AG09319 (cell line): Measurements from ENCODE around the gene GPR171.
"Not testable (repeated sequence)": the region's sequence is repeated elsewhere in the genome, so short reads cannot be mapped to it uniquely, and the experiment has no call there.

Source experiments
- DNase-seq: peaks from one replicate; pipeline ENCODE4 v3.0.0-alpha.2; 2010; ENCODE audit warnings: low read depth; ENCODE audit errors: extremely low read depth
- TF ChIP-seq, protein P1 (sequence below): IDR thresholded peaks from 2 replicates; pipeline ENCODE4 v1.5.1; 2011; ENCODE audit warnings: low read depth, mild to moderate bottlenecking, inconsistent platforms, low read length, moderate library complexity

GPR171 gene

DNA sequence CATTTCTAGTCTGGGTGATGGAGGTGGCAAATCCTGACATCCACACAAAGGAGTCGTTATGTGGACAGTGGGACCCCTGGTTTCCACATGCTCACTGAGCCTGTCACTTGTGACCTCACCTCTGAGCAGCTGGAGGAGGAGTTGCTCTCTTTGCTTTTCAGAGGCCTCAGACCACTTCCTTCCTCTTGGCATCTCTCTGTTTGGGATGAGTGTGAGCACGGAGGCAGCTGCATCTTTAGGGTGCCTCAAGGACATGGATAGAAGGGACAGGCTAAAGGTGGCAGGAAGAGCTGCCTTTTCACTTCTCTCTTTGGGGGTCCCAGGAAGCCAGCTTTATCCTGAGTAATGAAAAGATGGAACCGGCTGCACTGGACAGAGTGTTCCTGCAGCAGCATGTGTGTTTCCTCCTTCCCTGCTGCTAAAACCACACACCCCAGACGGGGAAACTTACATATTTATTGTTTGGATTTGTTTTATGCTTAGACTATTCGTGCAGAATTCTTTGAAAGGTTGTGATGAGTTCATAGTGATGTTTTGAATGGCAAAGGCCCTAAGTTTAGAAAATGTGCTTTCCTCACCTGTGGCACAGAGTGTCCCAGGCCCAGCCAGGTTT, 31.8 kb downstream of the GPR171 start:
- TF ChIP-seq, protein P1, sequence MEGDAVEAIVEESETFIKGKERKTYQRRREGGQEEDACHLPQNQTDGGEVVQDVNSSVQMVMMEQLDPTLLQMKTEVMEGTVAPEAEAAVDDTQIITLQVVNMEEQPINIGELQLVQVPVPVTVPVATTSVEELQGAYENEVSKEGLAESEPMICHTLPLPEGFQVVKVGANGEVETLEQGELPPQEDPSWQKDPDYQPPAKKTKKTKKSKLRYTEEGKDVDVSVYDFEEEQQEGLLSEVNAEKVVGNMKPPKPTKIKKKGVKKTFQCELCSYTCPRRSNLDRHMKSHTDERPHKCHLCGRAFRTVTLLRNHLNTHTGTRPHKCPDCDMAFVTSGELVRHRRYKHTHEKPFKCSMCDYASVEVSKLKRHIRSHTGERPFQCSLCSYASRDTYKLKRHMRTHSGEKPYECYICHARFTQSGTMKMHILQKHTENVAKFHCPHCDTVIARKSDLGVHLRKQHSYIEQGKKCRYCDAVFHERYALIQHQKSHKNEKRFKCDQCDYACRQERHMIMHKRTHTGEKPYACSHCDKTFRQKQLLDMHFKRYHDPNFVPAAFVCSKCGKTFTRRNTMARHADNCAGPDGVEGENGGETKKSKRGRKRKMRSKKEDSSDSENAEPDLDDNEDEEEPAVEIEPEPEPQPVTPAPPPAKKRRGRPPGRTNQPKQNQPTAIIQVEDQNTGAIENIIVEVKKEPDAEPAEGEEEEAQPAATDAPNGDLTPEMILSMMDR = no peak
- no peak for DNase-seq

DNA sequence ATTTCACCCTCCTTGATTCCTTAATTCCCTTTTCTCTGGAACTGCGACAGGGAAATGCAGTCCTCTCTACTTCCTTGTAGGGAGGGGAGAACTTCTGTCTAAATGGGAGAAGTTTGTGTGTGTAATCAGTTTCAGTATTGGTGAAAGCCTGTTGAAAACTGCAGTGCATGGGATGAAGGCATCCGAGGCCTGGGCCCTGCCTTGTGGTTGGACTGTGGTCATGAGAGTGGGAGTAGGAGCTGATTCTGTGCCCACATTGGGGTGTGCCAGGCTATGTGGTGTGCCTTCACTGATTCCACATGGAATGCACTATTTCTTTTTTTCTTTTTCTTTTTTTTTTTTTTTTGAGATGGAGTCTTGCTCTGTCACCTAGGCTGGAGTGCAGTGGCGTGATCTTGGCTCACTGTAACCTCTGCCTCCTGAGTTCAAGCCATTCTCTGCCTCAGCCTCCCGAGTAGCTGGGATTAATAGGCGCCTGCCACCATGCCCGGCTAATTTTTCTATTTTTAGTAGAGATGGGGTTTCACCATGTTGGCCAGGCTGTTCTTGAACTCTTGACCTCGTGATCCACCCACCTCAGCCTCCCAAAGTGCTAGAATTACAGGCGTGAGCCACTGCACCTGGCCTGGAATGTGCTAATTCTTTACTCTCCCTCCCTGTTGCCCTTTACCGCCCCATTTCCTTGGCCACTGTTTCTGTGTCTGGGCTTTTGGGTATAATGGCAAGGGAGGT, 32.9 kb downstream of the GPR171 start:
- not testable (repeated sequence) for DNase-seq

DNA sequence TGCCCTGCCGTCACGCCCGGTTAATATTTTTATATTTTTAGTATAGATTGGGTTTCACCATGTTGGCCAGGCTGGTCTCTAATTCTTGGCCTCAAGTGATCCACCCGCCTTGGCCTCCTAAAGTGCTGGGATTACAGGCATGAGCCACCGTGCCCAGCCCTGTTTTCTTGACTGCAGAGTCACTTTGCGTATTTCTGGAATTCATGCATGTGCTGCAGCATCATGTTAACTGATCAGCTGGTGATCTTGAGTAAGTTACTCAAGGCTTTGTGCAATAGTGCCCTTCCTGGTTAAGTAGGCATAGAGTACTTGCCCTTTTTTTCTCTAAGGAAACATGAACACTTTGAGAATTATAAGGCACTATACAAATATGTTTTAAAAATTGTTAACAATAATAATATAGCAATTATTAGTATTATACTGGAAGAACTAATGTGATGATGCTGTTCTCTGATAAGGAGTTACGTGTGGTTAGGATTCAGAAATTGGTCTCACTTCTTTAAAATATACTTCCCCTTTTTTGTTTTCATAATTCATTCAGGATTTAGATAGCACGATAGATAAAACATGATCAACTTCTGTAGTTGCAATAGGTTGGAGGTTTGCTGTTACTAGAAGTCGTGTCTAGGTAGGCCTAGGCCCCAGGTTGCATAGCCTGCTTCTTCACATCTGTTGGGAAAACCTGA, 33.6 kb downstream of the GPR171 start:
- DNase-seq = no peak
- TF ChIP-seq, protein P1 = no peak

DNA sequence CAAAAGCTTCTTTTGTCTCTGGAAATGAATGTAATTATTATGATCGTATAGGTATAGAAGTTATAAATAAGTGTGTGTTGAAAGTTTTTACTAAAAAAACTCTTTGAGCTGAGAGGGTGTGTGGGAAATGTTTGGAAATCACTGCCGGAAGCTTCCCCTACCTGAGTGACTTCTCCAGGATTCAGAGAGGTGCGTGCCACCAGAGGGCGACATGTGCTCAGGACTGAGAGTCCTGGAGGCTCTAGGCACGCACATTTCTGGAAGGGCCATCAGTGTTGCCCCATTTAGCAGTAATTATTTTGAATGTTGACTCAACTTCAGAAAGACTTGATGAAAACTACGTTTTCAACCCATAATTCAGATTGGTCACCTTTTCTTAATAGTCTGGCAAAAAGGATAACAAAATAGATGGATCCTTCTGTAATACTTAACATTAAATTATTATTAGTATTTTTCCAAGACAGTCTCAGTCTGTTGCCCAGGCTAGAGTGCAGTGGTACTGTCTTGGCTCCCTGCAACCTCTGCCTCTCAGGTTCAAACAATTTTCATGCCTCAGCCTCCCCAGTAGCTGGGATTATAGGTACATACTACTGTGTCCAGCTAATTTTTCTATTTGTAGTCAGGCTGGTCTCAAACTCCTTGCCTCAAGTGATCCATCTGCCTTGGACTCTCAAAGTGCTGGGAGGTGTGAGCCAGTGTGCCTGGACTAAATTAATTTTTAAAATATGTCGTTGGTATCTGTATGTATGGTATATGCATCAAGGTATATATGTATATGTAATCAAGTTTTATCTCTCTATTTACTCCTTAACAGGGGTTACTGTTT, 34.5 kb downstream of the GPR171 start:
- no peak for DNase-seq
- TF ChIP-seq, protein P1 = peak; percentile 84

DNA sequence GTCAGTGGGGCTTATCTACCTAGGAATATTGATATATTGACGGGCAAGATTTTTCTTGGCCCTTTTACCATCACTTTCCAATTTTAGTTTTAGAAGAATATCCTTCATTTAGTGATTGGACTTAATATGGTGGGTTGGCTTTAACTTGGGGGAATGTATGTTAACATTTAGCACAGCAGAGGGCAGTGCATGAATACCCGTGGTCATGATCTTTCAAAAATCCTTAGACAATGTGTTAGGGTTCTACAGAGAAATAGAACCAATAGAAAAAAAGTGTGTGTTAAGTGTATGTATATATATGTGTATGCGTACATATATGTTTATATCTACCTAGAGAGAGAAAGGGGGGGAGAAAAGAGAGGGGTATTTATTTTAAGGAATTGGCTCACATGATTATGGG, 36.9 kb downstream of the GPR171 start:
- no peak for DNase-seq
- TF ChIP-seq, protein P1 = no peak; the same call in 1 of the 2 replicates

DNA sequence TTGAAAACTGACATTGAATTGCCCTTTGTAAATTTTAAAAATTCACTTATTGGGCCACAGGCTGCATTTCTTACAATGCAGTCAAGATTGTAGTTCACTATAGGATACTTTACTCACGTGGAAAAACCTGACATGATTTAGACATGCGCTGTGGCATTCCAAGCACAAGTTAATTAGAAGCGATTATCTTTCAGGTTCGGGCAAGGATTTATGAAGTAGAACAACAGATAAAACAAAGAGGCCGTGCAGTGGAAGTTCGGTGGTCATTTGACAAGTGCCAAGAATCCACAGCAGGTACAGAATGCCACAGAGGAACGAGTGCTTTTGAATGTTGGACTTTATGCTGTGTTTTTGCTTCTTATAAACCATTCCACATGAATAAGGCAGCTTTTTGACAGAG, 37.8 kb downstream of the GPR171 start:
- no peak for DNase-seq
- TF ChIP-seq, protein P1 = no peak

DNA sequence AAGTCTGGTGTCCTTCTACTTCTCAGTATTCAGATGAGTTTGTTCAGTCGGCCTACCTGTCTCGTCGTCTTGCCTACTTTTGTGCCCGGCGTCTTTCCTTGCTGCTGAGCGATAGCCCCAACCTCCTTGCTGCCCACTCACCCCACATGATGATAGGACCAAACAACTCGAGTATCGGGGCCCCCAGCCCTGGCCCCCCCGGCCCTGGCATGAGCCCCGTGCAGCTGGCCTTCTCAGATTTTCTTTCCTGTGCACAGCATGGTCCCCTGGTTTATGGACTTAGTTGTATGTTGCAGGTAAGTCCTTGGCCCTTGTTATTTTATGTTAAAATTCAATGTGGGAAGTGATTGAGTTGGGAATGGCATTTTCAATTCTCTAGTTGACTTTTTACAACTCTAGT, 43.2 kb downstream of the GPR171 start:
- DNase-seq = no peak
- TF ChIP-seq, protein P1 = no peak
